ENCODE data around the gene ANTXRL.
"Not testable (repeated sequence)": the region's sequence is repeated elsewhere in the genome, so short reads cannot be mapped to it uniquely, and the experiment has no call there.

ANTXRL gene

GRCh38 chr10:46309511-46310142 is 22.8 kb downstream of the ANTXRL start:
- no peak for TF ChIP-seq CTCF (IDR thresholded peaks at IDR 0.05; ENCODE audit: borderline replicate concordance, control extremely low read depth, extremely low read depth, insufficient read depth, missing control alignments)
- no peak for DNase-seq (ENCODE audit: low spot score)
- in situ Hi-C loops (cut with MboI; ENCODE audit: low sequenced_read_pairs, unreplicated experiment) = no loop called here

- DNase-seq (ENCODE audit: low spot score) = no peak
- TF ChIP-seq CTCF (IDR thresholded peaks at IDR 0.05; ENCODE audit: borderline replicate concordance, control extremely low read depth, extremely low read depth, insufficient read depth, missing control alignments) = no peak
- in situ Hi-C loops (cut with MboI; ENCODE audit: low sequenced_read_pairs, unreplicated experiment) = no loop called here
Observed at GRCh38 chr10:46310143-46310514, 23.3 kb downstream of the ANTXRL start.

- DNase-seq (ENCODE audit: low spot score) = no peak
- TF ChIP-seq CTCF (IDR thresholded peaks at IDR 0.05; ENCODE audit: borderline replicate concordance, control extremely low read depth, extremely low read depth, insufficient read depth, missing control alignments) = no peak
- in situ Hi-C loops (cut with MboI; ENCODE audit: low sequenced_read_pairs, unreplicated experiment) = no loop called here
Observed at GRCh38 chr10:46310851-46311250, 24.1 kb downstream of the ANTXRL start.

- DNase-seq (ENCODE audit: low spot score) = no peak
- in situ Hi-C loops (cut with MboI; ENCODE audit: low sequenced_read_pairs, unreplicated experiment) = no loop called here
- no peak for TF ChIP-seq CTCF (IDR thresholded peaks at IDR 0.05; ENCODE audit: borderline replicate concordance, control extremely low read depth, extremely low read depth, insufficient read depth, missing control alignments)
Observed at GRCh38 chr10:46311501-46311951, 24.7 kb downstream of the ANTXRL start.

GRCh38 chr10:46311961-46312431 is 25.2 kb downstream of the ANTXRL start:
- DNase-seq (ENCODE audit: low spot score); in situ Hi-C loops (cut with MboI; ENCODE audit: low sequenced_read_pairs, unreplicated experiment): not testable (repeated sequence)

- TF ChIP-seq CTCF (IDR thresholded peaks at IDR 0.05; ENCODE audit: borderline replicate concordance, control extremely low read depth, extremely low read depth, insufficient read depth, missing control alignments) = no peak
- no peak for DNase-seq (ENCODE audit: low spot score)
- in situ Hi-C loops (cut with MboI; ENCODE audit: low sequenced_read_pairs, unreplicated experiment) = no loop called here
Observed at GRCh38 chr10:46312953-46313352, 26.2 kb downstream of the ANTXRL start.

GRCh38 chr10:46314071-46314470 is 27.3 kb downstream of the ANTXRL start:
- in situ Hi-C loops (cut with MboI; ENCODE audit: low sequenced_read_pairs, unreplicated experiment) = no loop called here
- TF ChIP-seq CTCF (IDR thresholded peaks at IDR 0.05; ENCODE audit: borderline replicate concordance, control extremely low read depth, extremely low read depth, insufficient read depth, missing control alignments) = no peak
- no peak for DNase-seq (ENCODE audit: low spot score)

- in situ Hi-C loops (cut with MboI; ENCODE audit: low sequenced_read_pairs, unreplicated experiment); DNase-seq (ENCODE audit: low spot score): not testable (repeated sequence)
Observed at GRCh38 chr10:46315071-46315860, 28.5 kb downstream of the ANTXRL start.

Measured in GM13976 (cell line).